HEK293 (cell line): Measurements from ENCODE around the gene PTPN12.
A peak's percentile ranks its signal among the peaks of the same experiment; 100 is the strongest.

ENCODE experiments used
- ATF2 ChIP-seq: fragments of 450-650 bp; formaldehyde crosslinking; IDR thresholded peaks from 2 replicates; pipeline ENCODE4 v1.5.1; 2016; ENCODE audit warnings: missing biosample characterization, missing genetic modification characterization, low read depth
- GLIS2 ChIP-seq: fragments of 450-650 bp; formaldehyde crosslinking; IDR thresholded peaks from 2 replicates; pipeline ENCODE4 v1.5.1; 2016; ENCODE audit warnings: missing biosample characterization, missing genetic modification characterization
- MEIS1 ChIP-seq: sonication (generic); formaldehyde crosslinking; IDR thresholded peaks from 2 replicates; pipeline ENCODE4 v1.8.1; 2022; ENCODE audit warnings: missing genetic modification reagents, mild to moderate bottlenecking, borderline replicate concordance
- SP3 ChIP-seq: fragments of 450-650 bp; formaldehyde crosslinking; IDR thresholded peaks from 2 replicates; pipeline ENCODE4 v1.5.1; 2016; ENCODE audit warnings: missing biosample characterization, missing genetic modification characterization
- TRIM28 ChIP-seq: IDR thresholded peaks from 2 replicates; pipeline ENCODE4 v1.6.1; 2011; ENCODE audit warnings: low read length, control low read depth, borderline replicate concordance
- ZBTB6 ChIP-seq: fragments of 450-650 bp; formaldehyde crosslinking; IDR thresholded peaks from 2 replicates; pipeline ENCODE4 v1.5.1; 2017; ENCODE audit warnings: missing biosample characterization, missing genetic modification characterization
- ZNF157 ChIP-seq: fragments of 450-650 bp; formaldehyde crosslinking; IDR thresholded peaks from 2 replicates; pipeline ENCODE4 v1.5.1; 2016; ENCODE audit warnings: missing biosample characterization, missing genetic modification characterization
- ZNF18 ChIP-seq: fragments of 450-650 bp; formaldehyde crosslinking; IDR thresholded peaks from 2 replicates; pipeline ENCODE4 v1.5.1; 2016; ENCODE audit warnings: missing biosample characterization, missing genetic modification characterization
- ZNF184 ChIP-seq: fragments of 450-650 bp; IDR thresholded peaks from 2 replicates; pipeline ENCODE4 v1.5.1; 2018; ENCODE audit warnings: missing biosample characterization, mild to moderate bottlenecking, missing genetic modification characterization
- ZNF19 ChIP-seq: fragments of 450-650 bp; formaldehyde crosslinking; IDR thresholded peaks from 2 replicates; pipeline ENCODE4; 2016; ENCODE audit warnings: missing biosample characterization, missing genetic modification characterization, low read depth
- ZNF23 ChIP-seq: fragments of 450-650 bp; formaldehyde crosslinking; IDR thresholded peaks from 2 replicates; pipeline ENCODE4 v1.5.1; 2016; ENCODE audit warnings: missing biosample characterization, missing genetic modification characterization, borderline replicate concordance
- ZNF239 ChIP-seq: fragments of 450-650 bp; formaldehyde crosslinking; IDR thresholded peaks from 2 replicates; pipeline ENCODE4 v1.5.1; 2016; ENCODE audit warnings: missing biosample characterization, missing genetic modification characterization
- ZNF324 ChIP-seq: fragments of 450-650 bp; formaldehyde crosslinking; IDR thresholded peaks from 2 replicates; pipeline ENCODE4 v1.5.1; 2016; ENCODE audit warnings: missing biosample characterization, missing genetic modification characterization
- ZNF48 ChIP-seq: fragments of 450-650 bp; formaldehyde crosslinking; IDR thresholded peaks from 2 replicates; pipeline ENCODE4 v1.5.1; 2016; ENCODE audit warnings: missing biosample characterization, missing genetic modification characterization
- ZNF549 ChIP-seq: fragments of 450-650 bp; IDR thresholded peaks from 2 replicates; pipeline ENCODE4 v1.5.1; 2018; ENCODE audit warnings: missing biosample characterization, missing genetic modification characterization, mild to moderate bottlenecking, inconsistent platforms, moderate library complexity
- ZNF555 ChIP-seq: fragments of 450-650 bp; formaldehyde crosslinking; conservative IDR thresholded peaks from 2 replicates; pipeline ENCODE4 v1.5.1; 2017; ENCODE audit warnings: missing biosample characterization, mild to moderate bottlenecking, missing genetic modification characterization, inconsistent platforms
- ZNF558 ChIP-seq: fragments of 450-650 bp; formaldehyde crosslinking; IDR thresholded peaks from 2 replicates; pipeline ENCODE4 v1.5.1; 2016; ENCODE audit warnings: missing biosample characterization, missing genetic modification characterization
- ZNF623 ChIP-seq: fragments of 450-650 bp; formaldehyde crosslinking; IDR thresholded peaks from 2 replicates; pipeline ENCODE4 v1.5.1; 2016; ENCODE audit warnings: missing biosample characterization, missing genetic modification characterization
- ZNF645 ChIP-seq: fragments of 450-650 bp; formaldehyde crosslinking; IDR thresholded peaks from 2 replicates; pipeline ENCODE4; 2016; ENCODE audit warnings: missing biosample characterization, missing genetic modification characterization
- ZNF654 ChIP-seq: fragments of 450-650 bp; formaldehyde crosslinking; IDR thresholded peaks from 2 replicates; pipeline ENCODE4 v1.5.1; 2016; ENCODE audit warnings: low read depth, missing biosample characterization, missing genetic modification characterization
- ZNF664 ChIP-seq: fragments of 450-650 bp; formaldehyde crosslinking; IDR thresholded peaks from 2 replicates; pipeline ENCODE4 v1.5.1; 2016; ENCODE audit warnings: missing biosample characterization, missing genetic modification characterization
- ZNF704 ChIP-seq: fragments of 450-650 bp; formaldehyde crosslinking; IDR thresholded peaks from 2 replicates; pipeline ENCODE4 v1.5.1; 2016; ENCODE audit warnings: missing biosample characterization, missing genetic modification characterization
- ZNF843 ChIP-seq: fragments of 450-650 bp; formaldehyde crosslinking; IDR thresholded peaks from 2 replicates; pipeline ENCODE4 v1.5.1; 2016; ENCODE audit warnings: missing biosample characterization, missing genetic modification characterization
- TF ChIP-seq, protein P1 (sequence below): fragments of 450-650 bp; formaldehyde crosslinking; IDR thresholded peaks from 2 replicates; pipeline ENCODE4 v1.5.1; 2017; ENCODE audit warnings: missing biosample characterization, missing genetic modification characterization
- TF ChIP-seq, protein P2 (sequence below): fragments of 450-650 bp; formaldehyde crosslinking; IDR thresholded peaks from 2 replicates; pipeline ENCODE4 v1.5.1; 2016; ENCODE audit warnings: missing biosample characterization, missing genetic modification characterization
- TF ChIP-seq, protein P3 (sequence below): sonication (generic); formaldehyde crosslinking; IDR thresholded peaks from 2 replicates; pipeline ENCODE4 v1.8.1; 2022; ENCODE audit warnings: mild to moderate bottlenecking, moderate library complexity, missing genetic modification reagents

PTPN12 gene

DNA sequence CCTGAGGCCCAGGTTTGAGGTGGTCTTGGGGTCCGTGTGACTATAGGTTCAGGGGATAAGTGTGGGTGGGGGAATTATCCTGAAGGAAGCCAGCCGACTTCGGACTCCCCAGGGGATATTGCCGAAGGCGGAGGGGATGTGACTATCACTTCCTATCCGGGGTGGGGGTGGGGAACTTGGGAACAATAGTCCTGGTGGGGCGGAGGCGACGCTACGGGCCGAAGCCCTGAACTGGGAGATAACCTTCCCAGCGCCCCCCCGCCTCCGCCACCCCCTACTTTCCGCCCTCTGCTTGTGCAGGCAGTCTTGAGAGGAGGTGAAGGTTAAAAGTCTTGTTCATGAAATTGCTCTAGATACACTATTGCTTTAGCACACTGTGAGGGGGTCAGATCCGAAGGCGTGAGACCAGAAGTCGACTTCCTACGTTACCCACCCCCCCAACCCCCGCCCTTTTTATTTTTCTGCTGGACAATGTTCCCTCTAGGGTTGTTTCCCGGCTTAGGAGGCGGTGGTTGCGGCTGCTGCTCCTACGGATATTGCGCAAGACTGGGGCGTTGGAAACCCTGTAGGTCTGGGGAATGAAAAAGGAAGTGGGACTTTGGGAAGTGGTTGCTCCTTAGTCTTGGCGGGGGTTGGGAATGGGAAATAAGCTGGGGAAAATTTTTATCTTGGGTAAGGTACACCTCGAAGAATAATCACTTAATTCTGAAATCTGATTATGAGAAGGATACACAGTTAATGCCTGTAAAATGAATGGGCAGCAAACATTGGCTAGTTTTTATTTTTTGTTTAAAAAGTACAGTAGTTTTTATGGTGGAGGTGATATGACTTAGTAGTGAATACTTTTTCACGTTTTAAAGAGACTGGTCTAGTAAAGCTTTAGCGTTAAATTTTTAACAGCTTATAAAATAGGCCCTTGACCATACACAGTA, 1.5 kb downstream of the PTPN12 start (continued):
- TF ChIP-seq GLIS2 (tag by site-specific recombination) (peak; percentile 64), ZNF18 (tag by site-specific recombination) (no peak), ZNF19 (tag by site-specific recombination) (no peak), ZNF184 (no peak), ZNF549 (no peak), ZNF623 (tag by site-specific recombination) (no peak), ZNF23 (tag by site-specific recombination) (no peak), ZNF843 (tag by site-specific recombination) (no peak), ZNF555 (tag by site-specific recombination) (no peak), ZBTB6 (tag by site-specific recombination) (no peak), ZNF645 (tag by site-specific recombination) (no peak), ATF2 (tag by site-specific recombination) (no peak), ZNF324 (tag by site-specific recombination) (no peak), MEIS1 (no peak), SP3 (tag by site-specific recombination) (no peak), ZNF157 (tag by site-specific recombination) (no peak), ZNF704 (tag by site-specific recombination) (no peak), ZNF48 (tag by site-specific recombination) (no peak), ZNF664 (tag by site-specific recombination) (no peak), ZNF654 (tag by site-specific recombination) (no peak), TRIM28 (no peak), ZNF239 (tag by site-specific recombination) (no peak), ZNF558 (tag by site-specific recombination) (no peak)
- TF ChIP-seq, protein P1, sequence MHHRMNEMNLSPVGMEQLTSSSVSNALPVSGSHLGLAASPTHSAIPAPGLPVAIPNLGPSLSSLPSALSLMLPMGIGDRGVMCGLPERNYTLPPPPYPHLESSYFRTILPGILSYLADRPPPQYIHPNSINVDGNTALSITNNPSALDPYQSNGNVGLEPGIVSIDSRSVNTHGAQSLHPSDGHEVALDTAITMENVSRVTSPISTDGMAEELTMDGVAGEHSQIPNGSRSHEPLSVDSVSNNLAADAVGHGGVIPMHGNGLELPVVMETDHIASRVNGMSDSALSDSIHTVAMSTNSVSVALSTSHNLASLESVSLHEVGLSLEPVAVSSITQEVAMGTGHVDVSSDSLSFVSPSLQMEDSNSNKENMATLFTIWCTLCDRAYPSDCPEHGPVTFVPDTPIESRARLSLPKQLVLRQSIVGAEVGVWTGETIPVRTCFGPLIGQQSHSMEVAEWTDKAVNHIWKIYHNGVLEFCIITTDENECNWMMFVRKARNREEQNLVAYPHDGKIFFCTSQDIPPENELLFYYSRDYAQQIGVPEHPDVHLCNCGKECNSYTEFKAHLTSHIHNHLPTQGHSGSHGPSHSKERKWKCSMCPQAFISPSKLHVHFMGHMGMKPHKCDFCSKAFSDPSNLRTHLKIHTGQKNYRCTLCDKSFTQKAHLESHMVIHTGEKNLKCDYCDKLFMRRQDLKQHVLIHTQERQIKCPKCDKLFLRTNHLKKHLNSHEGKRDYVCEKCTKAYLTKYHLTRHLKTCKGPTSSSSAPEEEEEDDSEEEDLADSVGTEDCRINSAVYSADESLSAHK (tag by site-specific recombination), result 0 out of 2 replicates have a peak, but pooled peaks have one; percentile 10
- TF ChIP-seq, protein P2, sequence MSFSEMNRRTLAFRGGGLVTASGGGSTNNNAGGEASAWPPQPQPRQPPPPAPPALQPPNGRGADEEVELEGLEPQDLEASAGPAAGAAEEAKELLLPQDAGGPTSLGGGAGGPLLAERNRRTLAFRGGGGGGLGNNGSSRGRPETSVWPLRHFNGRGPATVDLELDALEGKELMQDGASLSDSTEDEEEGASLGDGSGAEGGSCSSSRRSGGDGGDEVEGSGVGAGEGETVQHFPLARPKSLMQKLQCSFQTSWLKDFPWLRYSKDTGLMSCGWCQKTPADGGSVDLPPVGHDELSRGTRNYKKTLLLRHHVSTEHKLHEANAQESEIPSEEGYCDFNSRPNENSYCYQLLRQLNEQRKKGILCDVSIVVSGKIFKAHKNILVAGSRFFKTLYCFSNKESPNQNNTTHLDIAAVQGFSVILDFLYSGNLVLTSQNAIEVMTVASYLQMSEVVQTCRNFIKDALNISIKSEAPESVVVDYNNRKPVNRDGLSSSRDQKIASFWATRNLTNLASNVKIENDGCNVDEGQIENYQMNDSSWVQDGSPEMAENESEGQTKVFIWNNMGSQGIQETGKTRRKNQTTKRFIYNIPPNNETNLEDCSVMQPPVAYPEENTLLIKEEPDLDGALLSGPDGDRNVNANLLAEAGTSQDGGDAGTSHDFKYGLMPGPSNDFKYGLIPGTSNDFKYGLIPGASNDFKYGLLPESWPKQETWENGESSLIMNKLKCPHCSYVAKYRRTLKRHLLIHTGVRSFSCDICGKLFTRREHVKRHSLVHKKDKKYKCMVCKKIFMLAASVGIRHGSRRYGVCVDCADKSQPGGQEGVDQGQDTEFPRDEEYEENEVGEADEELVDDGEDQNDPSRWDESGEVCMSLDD (tag by site-specific recombination), result no peak
- TF ChIP-seq, protein P3, sequence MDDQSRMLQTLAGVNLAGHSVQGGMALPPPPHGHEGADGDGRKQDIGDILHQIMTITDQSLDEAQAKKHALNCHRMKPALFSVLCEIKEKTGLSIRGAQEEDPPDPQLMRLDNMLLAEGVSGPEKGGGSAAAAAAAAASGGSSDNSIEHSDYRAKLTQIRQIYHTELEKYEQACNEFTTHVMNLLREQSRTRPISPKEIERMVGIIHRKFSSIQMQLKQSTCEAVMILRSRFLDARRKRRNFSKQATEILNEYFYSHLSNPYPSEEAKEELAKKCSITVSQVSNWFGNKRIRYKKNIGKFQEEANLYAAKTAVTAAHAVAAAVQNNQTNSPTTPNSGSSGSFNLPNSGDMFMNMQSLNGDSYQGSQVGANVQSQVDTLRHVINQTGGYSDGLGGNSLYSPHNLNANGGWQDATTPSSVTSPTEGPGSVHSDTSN (CRISPR knock-in tag), result no peak
